ENCODE measurements around the gene USP2. TPM values are rescaled to one million over a fixed set of nuclear protein-coding genes. Genes with fewer than 3 reads are reported as not detected.

USP2 gene
- total RNA-seq, 2 donors from 2014 or later = 2.3 to 10.8 TPM

DNA sequence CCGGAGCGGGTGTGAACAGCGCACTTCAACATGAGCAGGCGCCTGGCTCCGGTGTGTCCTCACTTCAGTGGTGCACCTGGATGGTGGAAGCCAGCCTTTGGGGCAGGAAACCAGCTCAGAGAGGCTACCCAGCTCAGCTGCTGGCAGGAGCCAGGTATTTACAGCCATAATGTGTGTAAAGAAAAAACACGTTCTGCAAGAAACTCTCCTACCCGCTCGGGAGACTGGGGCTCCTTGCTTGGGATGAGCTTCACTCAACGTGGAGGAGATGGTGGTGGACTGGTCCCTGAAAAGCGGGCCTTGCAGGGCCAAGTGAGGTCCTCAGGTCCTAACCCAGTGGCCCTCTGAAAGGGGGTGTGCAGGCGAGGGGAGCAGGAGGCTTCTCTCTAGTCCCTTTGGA lies 72.1 kb downstream of the USP2 start:
- Histone ChIP-seq H3K27me3 (replicated peaks; ENCODE audit: insufficient read depth) (no peaks in the 10 kb centered on the region), H3K9me3 (no peaks in the 10 kb centered on the region), H3K4me3 (no peak overlapping the region), H3K36me3 (no peaks in the 10 kb centered on the region), H3K27ac (no peak overlapping the region), H3K4me1 (replicated peaks) (no peaks in the 10 kb centered on the region)
- TF ChIP-seq POLR2A (IDR thresholded peaks at IDR 0.05) = no peak
- TF ChIP-seq POLR2AphosphoS5 (IDR thresholded peaks at IDR 0.05) = peak; percentile 13
- TF ChIP-seq, protein P1, sequence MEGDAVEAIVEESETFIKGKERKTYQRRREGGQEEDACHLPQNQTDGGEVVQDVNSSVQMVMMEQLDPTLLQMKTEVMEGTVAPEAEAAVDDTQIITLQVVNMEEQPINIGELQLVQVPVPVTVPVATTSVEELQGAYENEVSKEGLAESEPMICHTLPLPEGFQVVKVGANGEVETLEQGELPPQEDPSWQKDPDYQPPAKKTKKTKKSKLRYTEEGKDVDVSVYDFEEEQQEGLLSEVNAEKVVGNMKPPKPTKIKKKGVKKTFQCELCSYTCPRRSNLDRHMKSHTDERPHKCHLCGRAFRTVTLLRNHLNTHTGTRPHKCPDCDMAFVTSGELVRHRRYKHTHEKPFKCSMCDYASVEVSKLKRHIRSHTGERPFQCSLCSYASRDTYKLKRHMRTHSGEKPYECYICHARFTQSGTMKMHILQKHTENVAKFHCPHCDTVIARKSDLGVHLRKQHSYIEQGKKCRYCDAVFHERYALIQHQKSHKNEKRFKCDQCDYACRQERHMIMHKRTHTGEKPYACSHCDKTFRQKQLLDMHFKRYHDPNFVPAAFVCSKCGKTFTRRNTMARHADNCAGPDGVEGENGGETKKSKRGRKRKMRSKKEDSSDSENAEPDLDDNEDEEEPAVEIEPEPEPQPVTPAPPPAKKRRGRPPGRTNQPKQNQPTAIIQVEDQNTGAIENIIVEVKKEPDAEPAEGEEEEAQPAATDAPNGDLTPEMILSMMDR (IDR thresholded peaks at IDR 0.05) = no peak
- 72% methylated on average over 11 of the region's 11 CpGs for WGBS
- intact Hi-C loops (cut with DNase I) = no loop called here
- DNase-seq (ENCODE audit: low spot score) = peak; percentile 23

DNA sequence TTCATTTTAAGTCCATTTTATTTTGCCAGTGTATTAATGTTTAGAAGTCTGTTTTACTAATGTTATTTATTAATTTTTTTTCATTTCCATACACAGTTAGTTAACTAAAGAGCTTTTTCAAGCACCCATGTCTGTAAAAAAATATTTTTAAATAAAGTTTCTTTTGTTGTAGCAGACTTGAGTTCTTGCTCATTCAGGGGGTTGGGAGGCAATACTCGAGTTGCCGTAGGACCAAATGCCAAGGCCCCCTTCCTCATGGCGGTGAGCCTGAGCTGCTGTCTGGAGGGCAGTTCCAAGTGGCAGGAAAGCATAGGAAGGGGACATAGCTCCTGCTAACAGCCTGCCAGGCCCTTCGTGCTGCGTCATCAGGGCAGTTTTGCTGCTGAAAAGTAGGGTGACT lies 73.5 kb downstream of the USP2 start:
- Histone ChIP-seq H3K4me3 (no peak overlapping the region), H3K36me3 (no peaks in the 10 kb centered on the region), H3K27me3 (replicated peaks; ENCODE audit: insufficient read depth) (no peaks in the 10 kb centered on the region), H3K9me3 (no peaks in the 10 kb centered on the region), H3K4me1 (replicated peaks) (no peaks in the 10 kb centered on the region), H3K27ac (no peak overlapping the region)
- DNase-seq (ENCODE audit: low spot score) = no peak
- intact Hi-C loops (cut with DNase I) = no loop called here
- WGBS = 80% methylated on average over 5 of the region's 5 CpGs
- TF ChIP-seq POLR2A (IDR thresholded peaks at IDR 0.05) = no peak
- TF ChIP-seq, protein P1 (IDR thresholded peaks at IDR 0.05) = no peak
- TF ChIP-seq POLR2AphosphoS5 (IDR thresholded peaks at IDR 0.05) = no peak

DNA sequence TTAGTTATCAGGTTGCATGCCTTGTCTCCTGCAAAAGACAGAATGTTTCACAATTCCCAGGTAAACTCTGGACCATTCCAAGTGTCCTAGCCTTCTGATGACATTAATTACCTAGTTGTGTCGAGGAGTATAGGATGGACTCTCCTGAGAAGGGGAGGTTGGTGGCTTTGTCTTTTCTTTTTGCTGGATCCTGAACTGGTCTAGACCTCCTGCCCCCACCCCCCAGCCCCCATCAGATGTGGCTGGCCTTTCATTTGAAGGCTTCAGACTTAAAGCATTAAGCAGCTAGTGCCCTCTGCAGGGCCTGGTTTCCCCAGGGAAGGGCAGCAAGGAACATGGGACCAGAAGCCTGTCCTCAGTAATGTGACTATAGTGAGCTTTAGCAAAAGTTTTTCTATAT lies 74.3 kb downstream of the USP2 start:
- no peaks in the 10 kb centered on the region for H3K27me3 ChIP-seq (replicated peaks; ENCODE audit: insufficient read depth)
- H3K4me1 ChIP-seq (replicated peaks) = no peaks in the 10 kb centered on the region
- 50% methylated on average over 1 of the region's 1 CpG for WGBS
- peak overlapping the region; percentile 13 to 15 for H3K27ac ChIP-seq
- H3K4me3 ChIP-seq = no peak overlapping the region
- no peaks in the 10 kb centered on the region for H3K9me3 ChIP-seq
- TF ChIP-seq POLR2A (IDR thresholded peaks at IDR 0.05) (no peak), POLR2AphosphoS5 (IDR thresholded peaks at IDR 0.05) (no peak)
- TF ChIP-seq, protein P1 (IDR thresholded peaks at IDR 0.05) = no peak
- no peaks in the 10 kb centered on the region for H3K36me3 ChIP-seq
- no peak for DNase-seq (ENCODE audit: low spot score)
- intact Hi-C loops (cut with DNase I) = no loop called here

DNA sequence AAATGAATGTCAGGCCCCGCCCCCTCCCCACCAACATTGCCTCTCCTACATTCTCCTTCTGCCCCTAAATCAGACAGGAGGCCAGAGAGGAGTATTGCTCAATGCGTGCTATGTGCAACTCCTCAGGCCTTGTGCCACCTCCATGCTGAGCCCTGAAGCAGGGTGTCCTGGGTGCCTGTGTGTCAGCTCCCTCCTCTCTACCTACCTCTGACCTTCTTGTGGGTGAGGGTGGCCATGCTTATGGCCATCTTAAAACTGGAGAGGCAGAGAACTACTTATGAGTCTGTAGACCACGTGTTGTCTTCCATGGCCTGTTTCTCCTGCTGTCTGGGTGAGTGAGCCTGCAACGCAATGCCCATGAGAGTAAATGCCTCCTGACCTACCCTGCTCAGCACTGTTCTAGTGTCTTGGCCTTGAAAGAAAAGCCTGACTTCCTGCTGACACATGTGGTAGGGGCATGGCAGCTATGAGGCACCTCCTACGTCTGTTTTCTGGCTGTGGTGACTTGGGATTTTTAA lies 75.1 kb downstream of the USP2 start:
- Histone ChIP-seq H3K4me1 (replicated peaks) (no peaks in the 10 kb centered on the region), H3K9me3 (no peaks in the 10 kb centered on the region), H3K4me3 (no peak overlapping the region), H3K36me3 (no peaks in the 10 kb centered on the region), H3K27ac (peak overlapping the region in 1 of 2 donors; percentile 5), H3K27me3 (replicated peaks; ENCODE audit: insufficient read depth) (no peaks in the 10 kb centered on the region)
- WGBS = 75% methylated on average over 5 of the region's 5 CpGs
- intact Hi-C loops (cut with DNase I) = no loop called here
- DNase-seq (ENCODE audit: low spot score) = no peak
- TF ChIP-seq POLR2A (IDR thresholded peaks at IDR 0.05) = no peak
- peak; percentile 30 for TF ChIP-seq POLR2AphosphoS5 (IDR thresholded peaks at IDR 0.05)
- TF ChIP-seq, protein P1 (IDR thresholded peaks at IDR 0.05) = no peak

DNA sequence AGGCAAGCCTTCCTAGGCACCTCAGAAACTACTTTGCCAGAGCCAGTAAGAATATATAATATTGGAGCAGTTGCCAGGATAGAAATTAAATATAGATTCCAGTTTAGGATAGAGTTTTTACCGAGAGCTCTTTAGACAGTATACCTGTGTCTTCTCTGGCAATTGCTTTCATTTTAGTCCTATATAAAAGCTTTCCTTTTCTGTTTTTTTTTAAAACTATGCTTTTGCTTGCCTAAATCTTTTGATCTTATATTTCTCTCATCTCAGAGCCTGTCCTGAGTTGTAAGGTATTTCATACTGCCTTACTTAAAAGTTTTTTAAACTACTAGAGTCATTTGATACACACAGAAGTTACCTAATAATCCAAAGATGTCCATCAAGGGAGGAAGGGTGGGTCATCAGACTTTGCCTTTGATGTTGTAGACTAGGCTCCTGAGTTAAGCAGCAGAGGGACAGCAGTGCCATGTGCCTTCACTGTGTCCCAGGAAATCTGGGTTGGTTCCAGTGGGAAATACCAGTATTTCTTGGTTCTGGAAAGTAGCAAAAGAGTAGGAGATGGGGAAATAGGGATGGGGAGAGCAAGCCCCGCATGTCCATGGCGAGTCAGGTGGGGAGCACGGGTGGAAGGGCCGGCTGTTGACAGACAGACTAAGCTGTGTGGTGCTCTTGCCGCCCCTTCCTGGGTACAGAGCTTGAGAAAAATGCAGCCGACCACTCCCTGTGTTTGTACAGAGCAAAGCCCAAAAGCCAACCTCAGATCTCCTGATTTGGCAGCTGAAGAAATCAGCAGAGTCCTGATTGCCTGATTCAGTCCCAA lies 75.7 kb downstream of the USP2 start:
- no peaks in the 10 kb centered on the region for H3K36me3 ChIP-seq
- H3K9me3 ChIP-seq = no peaks in the 10 kb centered on the region
- H3K4me3 ChIP-seq = no peak overlapping the region
- TF ChIP-seq, protein P1 (IDR thresholded peaks at IDR 0.05) = no peak
- TF ChIP-seq POLR2AphosphoS5 (IDR thresholded peaks at IDR 0.05) (no peak), POLR2A (IDR thresholded peaks at IDR 0.05) (no peak)
- DNase-seq (ENCODE audit: low spot score) = no peak
- WGBS = 79% methylated on average over 7 of the region's 7 CpGs
- H3K27ac ChIP-seq = peak overlapping the region in 1 of 2 donors; percentile 5
- H3K27me3 ChIP-seq (replicated peaks; ENCODE audit: insufficient read depth) = no peaks in the 10 kb centered on the region
- intact Hi-C loops (cut with DNase I) = no loop called here
- H3K4me1 ChIP-seq (replicated peaks) = no peaks in the 10 kb centered on the region
